Stimulated activated CD4-positive, alpha-beta T cell treated with anti-CD3 and anti-CD28 coated beads, TNF-alpha, amount 100 ng/mL, for 48 hours (primary cell): ENCODE data around the gene IQSEC3.

Experiments used
- DNase-seq, 3 donors: peaks; one replicate each; pipeline ENCODE4 v3.0.0-alpha.2; 2020; ENCODE audit warnings: low read depth in 3 of 3

The IQSEC3 gene

GRCh38 chr12:78981-79380 is 12.4 kb downstream of the IQSEC3 start:
- no peak for DNase-seq

DNA sequence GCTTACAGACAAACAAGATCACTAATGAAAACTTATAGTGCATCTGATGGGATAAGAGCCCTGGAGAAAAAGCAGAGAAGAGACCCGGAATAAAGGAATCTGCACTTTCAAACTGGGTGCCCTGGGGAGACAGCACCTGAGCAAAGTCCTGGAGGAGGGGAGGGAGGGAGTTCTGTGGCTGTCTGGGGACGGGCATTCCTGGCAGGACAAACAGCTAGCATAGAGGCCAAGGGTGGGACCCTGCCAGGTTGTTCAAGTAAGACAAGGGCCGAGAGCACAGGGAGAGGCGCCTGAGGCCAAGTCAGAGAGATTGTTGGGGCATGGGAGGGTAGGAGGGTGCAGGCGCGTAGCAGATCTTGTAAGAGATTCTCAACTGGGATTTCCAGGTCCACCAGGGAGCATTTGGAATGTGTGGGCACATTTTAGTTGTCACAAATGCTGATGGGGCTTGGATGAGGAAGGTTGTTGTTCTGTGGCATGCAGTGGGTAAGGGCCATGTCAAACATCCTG is 14.2 kb downstream of the IQSEC3 start:
- no peak for DNase-seq

GRCh38 chr12:82740-83139 is 16.2 kb downstream of the IQSEC3 start:
- DNase-seq, result no peak

- DNase-seq, result no peak
Measured at GRCh38 chr12:84056-84455, 17.5 kb downstream of the IQSEC3 start.

- no peak for DNase-seq
Measured at GRCh38 chr12:85191-85666, 18.7 kb downstream of the IQSEC3 start.

- no peak for DNase-seq
Measured at GRCh38 chr12:87315-87714, 20.7 kb downstream of the IQSEC3 start.

DNA sequence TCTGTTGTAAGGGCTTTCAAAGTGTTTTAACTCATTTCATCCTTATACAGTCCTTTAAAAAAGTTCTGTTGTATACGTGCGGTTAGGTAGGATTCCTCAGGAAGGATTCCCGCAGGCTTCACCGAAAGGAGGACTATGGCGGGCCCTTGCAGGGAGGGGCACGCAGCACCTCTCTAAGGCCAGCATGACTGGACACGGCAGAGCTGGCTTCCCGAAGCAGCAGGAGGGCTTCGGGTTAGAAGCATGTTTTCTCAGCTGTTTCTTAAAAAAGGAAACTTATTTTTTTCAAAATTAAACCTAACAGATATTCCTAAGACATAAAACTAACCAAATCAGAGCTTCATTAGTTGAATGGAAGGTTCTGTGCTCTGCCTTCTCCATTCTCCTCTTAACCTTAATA is 21.3 kb downstream of the IQSEC3 start:
- no peak for DNase-seq

GRCh38 chr12:89653-90052 is 23.1 kb downstream of the IQSEC3 start:
- no peak for DNase-seq

DNA sequence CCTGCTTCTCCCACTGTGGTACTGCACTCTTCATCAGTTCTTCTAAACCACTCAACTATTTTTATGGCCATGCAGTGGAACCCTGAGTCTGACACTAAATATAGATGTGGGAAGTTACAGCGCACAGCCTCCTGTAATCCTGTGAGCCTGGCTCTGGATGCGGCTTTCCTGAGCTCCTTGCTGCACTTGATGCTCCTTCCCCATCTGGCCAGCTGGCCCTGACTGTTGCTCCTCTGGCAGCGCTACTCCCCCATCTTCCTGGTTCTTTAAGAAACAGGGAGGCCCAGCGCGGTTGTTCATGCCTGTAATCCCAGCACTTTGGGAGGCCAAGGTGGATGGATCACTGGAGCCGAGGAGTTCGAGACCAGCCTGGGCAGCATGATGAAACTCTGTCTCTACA is 24.6 kb downstream of the IQSEC3 start:
- no peak for DNase-seq

DNA sequence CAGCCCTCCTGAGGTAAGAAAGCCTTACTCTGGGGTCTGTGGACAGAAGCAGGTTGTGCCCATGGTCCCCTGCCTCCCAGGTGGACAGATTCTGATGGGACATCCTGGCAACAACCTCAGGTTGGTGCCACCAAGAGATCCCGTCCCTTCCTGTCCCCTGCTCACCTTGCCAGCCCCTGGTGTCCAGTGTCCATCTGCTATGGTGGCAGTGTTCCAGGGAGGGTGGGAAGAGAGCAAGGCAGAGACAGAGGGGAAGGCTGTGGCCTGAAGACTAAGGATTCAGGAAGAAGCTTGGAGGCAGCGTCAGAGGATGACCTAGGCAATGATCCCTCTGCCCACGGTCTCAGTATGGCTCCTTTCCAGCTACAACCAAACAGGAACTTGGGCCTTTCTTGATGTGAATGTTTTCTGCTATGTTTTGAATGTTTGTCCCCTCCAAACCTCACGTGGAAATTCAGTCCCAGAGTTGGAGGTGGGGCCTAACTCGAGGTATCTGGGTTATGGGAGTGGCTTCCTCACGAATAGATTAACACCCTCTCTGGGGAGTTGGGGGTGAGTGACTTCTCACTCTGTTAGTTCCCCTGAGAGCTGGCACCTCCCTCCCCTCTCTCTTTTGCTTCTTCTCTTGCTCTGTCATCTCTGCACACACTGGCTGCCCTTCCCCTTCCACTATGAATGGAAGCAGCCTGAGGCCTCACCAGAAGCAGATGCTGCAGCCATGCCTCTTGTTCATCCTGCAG is 26.9 kb downstream of the IQSEC3 start:
- DNase-seq, result no peak

DNA sequence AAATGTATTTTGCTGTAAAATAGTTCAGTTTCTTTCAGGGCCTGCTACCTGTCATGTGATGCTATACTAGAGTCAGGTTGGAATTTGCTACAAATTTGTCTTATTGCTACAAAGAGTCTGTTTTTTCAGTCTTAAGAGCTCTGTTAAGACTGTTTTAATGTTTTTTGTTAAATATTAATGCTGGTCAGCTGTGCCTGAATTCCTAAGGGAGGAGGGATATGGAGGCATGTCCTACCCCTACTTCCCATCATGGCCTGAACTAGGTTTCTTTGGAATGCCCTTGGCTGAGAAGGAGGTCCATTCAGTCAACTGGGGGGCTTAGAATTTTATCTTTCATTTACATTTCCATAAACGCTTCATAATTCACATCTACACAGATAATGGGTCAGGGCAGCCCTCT is 30.0 kb downstream of the IQSEC3 start:
- DNase-seq, result no peak

DNA sequence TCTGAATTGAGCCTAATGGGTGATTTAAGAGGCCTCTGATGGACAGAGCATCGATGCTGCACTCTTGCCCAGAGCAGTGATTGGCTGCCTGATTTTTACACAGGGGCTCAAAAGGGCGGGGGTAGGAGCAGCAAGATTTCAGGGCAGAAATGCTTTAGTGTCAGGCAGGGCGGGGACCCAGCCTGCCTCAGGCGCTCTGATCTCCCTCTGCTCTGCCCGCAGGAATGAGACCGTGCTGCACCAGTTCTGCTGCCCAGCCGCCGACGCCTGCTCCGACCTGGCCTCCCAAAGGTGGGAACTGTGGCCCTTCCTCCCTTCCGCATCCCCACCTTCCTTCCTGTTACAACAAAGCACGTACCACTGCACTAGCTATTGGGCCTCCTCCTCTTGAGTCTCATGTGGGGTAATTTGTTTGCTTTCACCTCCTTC is 32.4 kb downstream of the IQSEC3 start:
- no peak for DNase-seq

- DNase-seq, result no peak
Measured at GRCh38 chr12:99605-100004, 33.0 kb downstream of the IQSEC3 start.

DNA sequence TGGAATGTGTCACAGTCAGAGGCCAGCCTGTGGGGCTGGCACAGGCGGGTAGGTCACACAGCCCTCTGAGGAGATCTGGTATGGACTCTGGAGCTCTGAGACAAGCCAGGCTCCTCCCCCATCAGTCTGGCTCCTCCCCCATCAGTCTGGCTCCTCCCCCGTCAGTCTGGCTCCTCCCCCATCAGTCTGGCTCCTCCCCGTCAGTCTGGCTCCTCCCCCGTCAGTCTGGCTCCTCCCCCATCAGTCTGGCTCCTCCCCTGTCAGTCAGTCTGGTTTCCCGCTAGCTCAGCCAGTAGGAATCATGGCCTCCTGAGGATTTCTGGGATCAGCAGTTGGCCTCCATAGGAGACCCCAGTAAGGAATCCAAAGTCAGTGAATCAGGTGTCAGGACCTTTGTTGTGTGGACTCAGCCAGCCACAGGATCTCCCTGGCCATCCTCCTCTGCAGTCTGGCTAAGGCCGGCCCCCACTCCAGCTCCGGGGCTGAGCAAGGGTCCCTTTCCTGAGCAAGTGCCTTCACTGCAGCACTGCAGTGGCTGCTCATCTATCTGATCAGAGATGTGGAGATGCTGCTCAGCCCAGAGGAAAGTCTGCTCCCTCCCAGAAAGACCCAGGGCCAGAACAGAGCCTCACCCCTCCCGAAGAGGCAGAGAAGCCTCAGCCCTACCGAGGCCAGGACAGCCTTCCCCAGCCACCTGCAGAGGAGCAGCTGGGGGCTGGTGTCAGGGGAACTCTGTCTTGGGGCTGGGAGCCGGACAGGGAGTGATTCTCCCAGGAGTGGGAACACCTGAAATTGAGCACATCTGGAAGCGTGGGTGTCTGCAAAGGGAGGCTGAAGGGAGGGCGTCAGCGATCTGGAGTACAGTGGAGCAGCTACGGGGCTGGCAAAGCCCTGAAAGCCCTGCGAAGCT is 35.7 kb downstream of the IQSEC3 start:
- DNase-seq, result no peak

- no peak for DNase-seq
Measured at GRCh38 chr12:102879-103168, 36.3 kb downstream of the IQSEC3 start.

DNA sequence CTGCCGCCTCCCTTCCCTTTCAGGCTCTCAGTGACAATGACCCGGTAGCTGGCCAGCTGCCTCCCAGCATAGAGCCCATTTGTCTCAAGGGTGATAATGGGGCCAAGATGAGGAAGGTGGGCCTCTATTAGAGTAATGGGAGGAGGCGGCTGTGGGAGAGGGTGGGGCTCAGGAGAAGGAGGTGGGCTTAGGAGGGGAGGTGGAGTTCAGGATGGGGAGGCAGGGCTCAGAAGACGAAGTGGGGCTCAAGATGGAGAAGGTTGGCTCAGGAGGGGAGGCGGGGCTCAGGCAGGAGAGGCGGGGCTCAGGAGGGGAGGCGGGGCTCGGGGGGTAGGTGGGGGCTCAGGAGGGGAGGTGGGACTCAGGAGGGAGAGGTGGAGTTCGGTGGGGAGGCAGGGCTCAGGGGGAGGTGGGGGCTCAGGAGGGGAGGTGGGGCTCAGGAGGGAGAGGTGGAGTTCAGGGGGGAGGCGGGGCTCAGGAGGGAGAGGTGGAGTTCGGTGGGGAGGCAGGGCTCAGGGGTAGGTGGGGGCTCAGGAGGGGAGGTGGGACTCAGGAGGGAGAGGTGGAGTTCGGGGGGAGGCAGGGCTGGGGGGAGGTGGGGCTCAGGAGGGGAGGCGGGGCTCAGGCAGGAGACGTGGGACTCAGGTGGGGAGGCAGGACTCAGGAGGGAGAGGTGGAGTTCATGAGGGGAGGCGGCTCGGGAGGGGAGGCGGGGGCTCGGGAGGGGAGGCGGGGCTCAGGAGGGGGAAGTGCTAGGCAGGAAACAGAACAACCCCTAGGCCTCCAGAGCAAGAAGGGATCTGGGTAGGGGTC is 36.8 kb downstream of the IQSEC3 start:
- no peak for DNase-seq

GRCh38 chr12:104551-105081 is 38.0 kb downstream of the IQSEC3 start:
- no peak for DNase-seq

- no peak for DNase-seq
Measured at GRCh38 chr12:105696-106095, 39.1 kb downstream of the IQSEC3 start.

DNA sequence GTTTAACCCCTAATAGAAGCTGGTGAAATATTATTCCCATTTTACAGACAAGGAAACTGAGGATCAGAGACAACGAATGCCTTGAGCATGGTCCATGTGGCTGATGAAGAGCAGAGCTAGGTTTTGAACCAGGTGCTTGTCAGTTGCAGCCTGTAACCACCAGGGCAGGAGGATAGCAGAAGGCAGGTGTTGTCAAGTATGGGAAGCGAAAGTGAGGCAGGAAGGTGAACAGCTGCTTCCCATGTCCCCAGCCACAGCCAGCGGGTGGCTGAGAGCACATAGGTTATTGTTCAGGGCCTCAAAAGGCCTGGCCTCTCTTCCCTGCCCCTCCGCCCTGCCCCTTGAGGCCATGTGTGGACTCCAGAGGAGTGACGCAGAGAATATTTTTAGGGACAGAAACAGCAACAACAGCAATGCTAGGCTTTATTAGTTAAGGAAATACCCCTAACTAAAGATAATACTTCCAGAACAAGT is 39.6 kb downstream of the IQSEC3 start:
- DNase-seq, result no peak

GRCh38 chr12:108594-108993 is 42.0 kb downstream of the IQSEC3 start:
- no peak for DNase-seq

- no peak for DNase-seq
Measured at GRCh38 chr12:109446-109845, 42.9 kb downstream of the IQSEC3 start.

DNA sequence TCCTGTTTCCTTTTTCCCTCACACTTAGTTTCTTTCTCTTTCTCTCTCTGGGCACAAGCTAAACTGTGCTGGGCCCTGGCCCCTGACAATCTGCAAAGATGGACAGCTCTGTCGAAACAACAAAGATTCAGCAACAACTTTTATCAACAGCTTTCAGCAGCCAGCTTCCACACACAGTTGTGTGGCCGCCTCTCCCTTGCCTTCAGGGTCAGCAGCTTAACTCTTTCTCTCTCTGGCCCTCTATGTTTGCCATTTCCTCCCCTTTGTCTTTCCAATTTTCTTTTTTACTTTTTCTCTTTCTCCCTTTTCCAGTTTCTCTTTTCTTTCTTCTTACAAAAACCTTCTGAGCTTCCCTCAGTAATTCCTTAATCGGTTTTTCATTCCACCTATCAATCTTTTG is 43.3 kb downstream of the IQSEC3 start:
- DNase-seq, result no peak
